ENCODE data around the gene NCAPH2. TPM values are rescaled to one million over a fixed set of nuclear protein-coding genes. Genes with fewer than 3 reads are reported as not detected.

The NCAPH2 gene
- total and polyA plus RNA-seq, 2 of the 13 experiments (the other 11 are each of a cell fraction or from before 2014, with no cell fraction given): 28.1 to 64.4 TPM

- TF ChIP-seq ZNF546 (CRISPR knock-in tag; conservative IDR thresholded peaks at IDR 0.05) (no peak), NFYC (CRISPR knock-in tag; IDR thresholded peaks at IDR 0.05) (no peak), ZBTB38 (CRISPR knock-in tag; IDR thresholded peaks at IDR 0.05) (0 out of 2 replicates have a peak, but pooled peaks have one; percentile 2), MTA1 (CRISPR knock-in tag; IDR thresholded peaks at IDR 0.05; ENCODE audit: borderline replicate concordance) (no peak), HNF4A (CRISPR knock-in tag; IDR thresholded peaks at IDR 0.05) (no peak), ZNF577 (CRISPR knock-in tag; IDR thresholded peaks at IDR 0.05; ENCODE audit: borderline replicate concordance, low read depth) (no peak), SIN3B (IDR thresholded peaks at IDR 0.05; ENCODE audit: low read length) (no peak), NFKB2 (CRISPR knock-in tag; IDR thresholded peaks at IDR 0.05; ENCODE audit: borderline replicate concordance) (0 out of 2 replicates have a peak, but pooled peaks have one; percentile 2), MATR3 (CRISPR knock-in tag; IDR thresholded peaks at IDR 0.05) (no peak), ATF7-NPFF (CRISPR knock-in tag; IDR thresholded peaks at IDR 0.05; ENCODE audit: low read depth) (no peak), CTCF (CRISPR knock-in tag; IDR thresholded peaks at IDR 0.05) (no peak; the same call in 1 of the 2 replicates), MIER3 (CRISPR knock-in tag; IDR thresholded peaks at IDR 0.05; ENCODE audit: borderline replicate concordance) (no peak)
- TF ChIP-seq, protein P1, sequence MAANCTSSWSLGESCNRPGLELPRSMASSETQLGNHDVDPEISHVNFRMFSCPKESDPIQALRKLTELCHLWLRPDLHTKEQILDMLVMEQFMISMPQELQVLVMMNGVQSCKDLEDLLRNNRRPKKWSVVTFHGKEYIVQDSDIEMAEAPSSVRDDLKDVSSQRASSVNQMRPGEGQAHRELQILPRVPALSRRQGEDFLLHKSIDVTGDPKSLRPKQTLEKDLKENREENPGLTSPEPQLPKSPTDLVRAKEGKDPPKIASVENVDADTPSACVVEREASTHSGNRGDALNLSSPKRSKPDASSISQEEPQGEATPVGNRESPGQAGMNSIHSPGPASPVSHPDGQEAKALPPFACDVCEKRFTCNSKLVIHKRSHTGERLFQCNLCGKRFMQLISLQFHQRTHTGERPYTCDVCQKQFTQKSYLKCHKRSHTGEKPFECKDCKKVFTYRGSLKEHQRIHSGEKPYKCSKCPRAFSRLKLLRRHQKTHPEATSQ (CRISPR knock-in tag; IDR thresholded peaks at IDR 0.05; ENCODE audit: borderline replicate concordance): no peak
These were observed 23.5 kb downstream of the NCAPH2 start (continued) for GRCh38 chr22:50531546-50531961.

All from HepG2 (cell line).